Measurements from ENCODE around the gene RAPGEF2. TPM values are rescaled to one million over a fixed set of nuclear protein-coding genes. Genes with fewer than 3 reads are reported as not detected.
A peak's percentile ranks its signal among the peaks of the same experiment; 100 is the strongest.

Gene RAPGEF2
- total RNA-seq, 1 experiment from 2014 or later, result 37.1 TPM

DNA sequence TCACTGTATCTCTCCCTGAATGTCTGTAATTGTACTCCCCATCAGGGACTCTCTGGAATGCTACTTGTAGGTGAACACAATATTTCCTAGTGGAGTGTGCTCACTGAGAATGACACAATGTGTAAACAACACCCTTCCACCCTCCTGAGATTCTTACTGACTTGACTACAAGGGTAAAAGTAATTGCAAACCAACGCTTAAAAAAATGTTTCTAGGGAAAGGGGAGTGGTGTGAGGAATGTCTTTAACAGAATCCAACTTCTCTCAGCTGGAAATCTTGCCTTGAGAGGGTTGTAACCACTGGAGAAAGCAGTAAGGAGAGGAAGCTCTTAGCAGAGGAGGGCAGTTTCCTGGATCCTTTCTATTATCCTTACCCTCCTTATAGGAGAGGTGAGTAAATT lies 5.1 kb upstream of the RAPGEF2 start:
- no peak overlapping the region for H3K18ac ChIP-seq (ENCODE audit: insufficient read length, low read depth, low read length)
- no peak overlapping the region for H4K5ac ChIP-seq (ENCODE audit: insufficient read length, low read depth, low read length)
- no peaks in the 10 kb centered on the region for H3K27me3 ChIP-seq (ENCODE audit: insufficient read depth, low read length)
- TF ChIP-seq, protein P1, sequence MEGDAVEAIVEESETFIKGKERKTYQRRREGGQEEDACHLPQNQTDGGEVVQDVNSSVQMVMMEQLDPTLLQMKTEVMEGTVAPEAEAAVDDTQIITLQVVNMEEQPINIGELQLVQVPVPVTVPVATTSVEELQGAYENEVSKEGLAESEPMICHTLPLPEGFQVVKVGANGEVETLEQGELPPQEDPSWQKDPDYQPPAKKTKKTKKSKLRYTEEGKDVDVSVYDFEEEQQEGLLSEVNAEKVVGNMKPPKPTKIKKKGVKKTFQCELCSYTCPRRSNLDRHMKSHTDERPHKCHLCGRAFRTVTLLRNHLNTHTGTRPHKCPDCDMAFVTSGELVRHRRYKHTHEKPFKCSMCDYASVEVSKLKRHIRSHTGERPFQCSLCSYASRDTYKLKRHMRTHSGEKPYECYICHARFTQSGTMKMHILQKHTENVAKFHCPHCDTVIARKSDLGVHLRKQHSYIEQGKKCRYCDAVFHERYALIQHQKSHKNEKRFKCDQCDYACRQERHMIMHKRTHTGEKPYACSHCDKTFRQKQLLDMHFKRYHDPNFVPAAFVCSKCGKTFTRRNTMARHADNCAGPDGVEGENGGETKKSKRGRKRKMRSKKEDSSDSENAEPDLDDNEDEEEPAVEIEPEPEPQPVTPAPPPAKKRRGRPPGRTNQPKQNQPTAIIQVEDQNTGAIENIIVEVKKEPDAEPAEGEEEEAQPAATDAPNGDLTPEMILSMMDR (conservative IDR thresholded peaks at IDR 0.05), result no peak
- no peak overlapping the region for H3K56ac ChIP-seq (ENCODE audit: insufficient read length, low read depth, low read length)
- no peak overlapping the region for H2BK12ac ChIP-seq (ENCODE audit: insufficient read length, low read depth, low read length)
- no peak overlapping the region for H3K14ac ChIP-seq (ENCODE audit: insufficient read depth, low read length)
- H2BK5ac ChIP-seq (ENCODE audit: insufficient read length, low read length), result no peak overlapping the region
- H3K23ac ChIP-seq (ENCODE audit: insufficient read length, low read depth, low read length), result no peak overlapping the region
- peaks cover 9% of the 10 kb centered on the region; the same call in 1 of the 2 replicates for H3K4me1 ChIP-seq (ENCODE audit: insufficient read depth, low read length)
- no peak overlapping the region for H2BK20ac ChIP-seq (ENCODE audit: low read depth, low read length, poor library complexity, severe bottlenecking)
- no peak overlapping the region for H4K91ac ChIP-seq (ENCODE audit: insufficient read length, low read depth, low read length)
- H4K8ac ChIP-seq (replicated peaks; ENCODE audit: insufficient read length, low read depth, low read length), result no peak overlapping the region
- no peaks in the 10 kb centered on the region; a peak in 2 of 5 replicates for H3K9me3 Mint-ChIP-seq
- H3K4me2 ChIP-seq (ENCODE audit: insufficient read depth, insufficient read length, low read length), result no peak overlapping the region
- no peaks in the 10 kb centered on the region for H3K9me3 ChIP-seq (ENCODE audit: control insufficient read depth, low read depth, low read length)
- peak overlapping the region in 1 of 2 experiments; percentile 19; a peak in 1 of 5 replicates for H3K4me3 Mint-ChIP-seq
- H3K4me1 Mint-ChIP-seq, result peaks cover 27 to 33% of the 10 kb centered on the region in 2 experiments
- H3K79me1 ChIP-seq (ENCODE audit: insufficient read depth, low read depth, low read length, poor library complexity, severe bottlenecking), result no peaks in the 10 kb centered on the region
- H2BK15ac ChIP-seq (ENCODE audit: low read depth, low read length), result no peak overlapping the region
- no peak overlapping the region for H3T11ph ChIP-seq (ENCODE audit: low read length)
- H3K27ac Mint-ChIP-seq, result peak overlapping the region in 1 of 3 experiments; percentile 57; a peak in 2 of 7 replicates
- peak overlapping the region; percentile 33 for H2AFZ ChIP-seq (ENCODE audit: low read length)
- H2AK5ac ChIP-seq (ENCODE audit: insufficient read length, low read length), result no peak overlapping the region
- H3K79me2 ChIP-seq (ENCODE audit: insufficient read depth, low read length), result no peaks in the 10 kb centered on the region
- H4K20me1 ChIP-seq (ENCODE audit: control insufficient read depth, insufficient read depth, insufficient read length), result no peaks in the 10 kb centered on the region
- no peak overlapping the region for H2BK120ac ChIP-seq (ENCODE audit: low read depth, low read length, poor library complexity, severe bottlenecking)
- H3K23me2 ChIP-seq (ENCODE audit: insufficient read length, low read depth, low read length, poor library complexity, severe bottlenecking), result peaks cover 4% of the 10 kb centered on the region
- no peak for DNase-seq
- H3K27ac ChIP-seq (ENCODE audit: insufficient read length, low read depth, low read length), result no peak overlapping the region
- peaks cover 0 to 4% (median 0%) of the 10 kb centered on the region in 3 experiments; a peak in 1 of 7 replicates for H3K36me3 Mint-ChIP-seq (ENCODE audit: insufficient read depth in 1 of 3, low read depth in 3 of 3)
- H3K4ac ChIP-seq (ENCODE audit: low read depth, low read length), result no peak overlapping the region
- H3K9ac ChIP-seq (ENCODE audit: extremely low read depth, insufficient read length, low read length), result no peak overlapping the region
- peaks cover 16% of the 10 kb centered on the region for H3K27me3 Mint-ChIP-seq (ENCODE audit: low read depth)
- no CpG with 5 or more reads among the region's 1 CpG for WGBS (ENCODE audit: extremely low coverage, insufficient read length, low lambda C conversion rate)
